ENCODE measurements around the gene OLAH. TPM values are rescaled to one million over a fixed set of nuclear protein-coding genes. Genes with fewer than 3 reads are reported as not detected.

Gene OLAH
- total RNA-seq, 1 donor from 2014 or later: not detected

- no peak for DNase-seq (ENCODE audit: low spot score)
Observed at GRCh38 chr10:15069230-15069629, 25.5 kb downstream of the OLAH start.

DNA sequence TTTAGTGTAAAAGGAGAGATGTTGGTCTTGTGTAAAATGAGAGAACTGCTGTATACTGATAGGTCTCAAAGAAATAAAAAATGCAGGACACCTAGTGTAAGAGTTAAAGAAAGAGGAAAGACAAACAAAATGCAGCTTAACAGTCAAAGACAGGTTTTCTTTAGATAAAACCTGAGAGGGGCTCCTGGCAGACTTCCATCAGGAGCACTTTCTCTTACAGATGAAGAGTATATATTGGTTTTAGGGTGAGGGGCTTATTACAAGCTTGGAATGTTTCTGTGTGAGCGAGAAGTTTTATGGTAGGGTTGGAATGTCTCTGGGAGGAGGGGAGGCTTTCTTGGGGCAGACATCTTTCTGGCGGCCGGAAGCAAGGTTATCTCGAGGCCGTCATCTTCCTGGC, 28.6 kb downstream of the OLAH start:
- no peak for DNase-seq (ENCODE audit: low spot score)

GRCh38 chr10:15075421-15075820, 31.7 kb downstream of the OLAH start:
- no peak for DNase-seq (ENCODE audit: low spot score)

DNA sequence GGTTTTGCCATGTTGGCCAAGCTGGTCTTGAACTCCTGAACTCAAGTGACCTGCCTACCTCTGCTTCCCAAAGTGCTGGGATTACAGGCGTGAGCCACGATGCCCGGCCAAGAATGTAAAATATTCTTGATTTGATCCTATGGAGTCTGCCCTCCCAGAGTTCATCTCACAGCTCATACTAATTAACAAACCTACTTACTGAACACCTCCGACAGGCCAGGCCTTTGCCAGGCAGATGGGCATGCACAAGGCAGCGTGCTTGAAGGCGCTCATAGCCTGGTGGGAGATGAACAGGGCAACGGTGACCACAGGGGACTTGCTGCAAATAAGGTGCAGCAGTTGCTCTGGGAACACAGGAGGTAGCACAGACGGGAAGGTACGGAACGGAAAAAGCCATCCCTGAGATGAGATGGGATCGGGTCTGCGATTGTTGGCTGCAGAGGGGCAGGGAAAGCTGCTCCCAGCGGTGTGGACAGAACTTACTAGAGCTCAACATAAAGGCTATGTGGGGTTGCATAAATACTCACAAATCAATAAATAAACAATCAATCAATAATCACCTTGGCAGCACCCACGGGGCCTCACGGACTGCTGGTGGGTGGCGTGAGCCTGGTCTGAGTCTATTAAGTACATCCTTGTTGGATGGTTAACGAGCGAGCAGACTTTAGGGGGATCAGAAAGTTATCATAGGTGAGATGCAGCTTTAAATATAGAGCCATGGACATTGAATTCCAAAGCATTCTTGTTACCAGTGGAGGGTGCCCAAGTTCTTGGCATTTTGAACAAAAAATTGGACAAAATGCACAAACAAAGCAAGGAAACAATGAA, 40.1 kb downstream of the OLAH start:
- DNase-seq (ENCODE audit: low spot score): no peak

GRCh38 chr10:15084502-15084922, 40.8 kb downstream of the OLAH start:
- DNase-seq (ENCODE audit: low spot score): peak; percentile 81

DNA sequence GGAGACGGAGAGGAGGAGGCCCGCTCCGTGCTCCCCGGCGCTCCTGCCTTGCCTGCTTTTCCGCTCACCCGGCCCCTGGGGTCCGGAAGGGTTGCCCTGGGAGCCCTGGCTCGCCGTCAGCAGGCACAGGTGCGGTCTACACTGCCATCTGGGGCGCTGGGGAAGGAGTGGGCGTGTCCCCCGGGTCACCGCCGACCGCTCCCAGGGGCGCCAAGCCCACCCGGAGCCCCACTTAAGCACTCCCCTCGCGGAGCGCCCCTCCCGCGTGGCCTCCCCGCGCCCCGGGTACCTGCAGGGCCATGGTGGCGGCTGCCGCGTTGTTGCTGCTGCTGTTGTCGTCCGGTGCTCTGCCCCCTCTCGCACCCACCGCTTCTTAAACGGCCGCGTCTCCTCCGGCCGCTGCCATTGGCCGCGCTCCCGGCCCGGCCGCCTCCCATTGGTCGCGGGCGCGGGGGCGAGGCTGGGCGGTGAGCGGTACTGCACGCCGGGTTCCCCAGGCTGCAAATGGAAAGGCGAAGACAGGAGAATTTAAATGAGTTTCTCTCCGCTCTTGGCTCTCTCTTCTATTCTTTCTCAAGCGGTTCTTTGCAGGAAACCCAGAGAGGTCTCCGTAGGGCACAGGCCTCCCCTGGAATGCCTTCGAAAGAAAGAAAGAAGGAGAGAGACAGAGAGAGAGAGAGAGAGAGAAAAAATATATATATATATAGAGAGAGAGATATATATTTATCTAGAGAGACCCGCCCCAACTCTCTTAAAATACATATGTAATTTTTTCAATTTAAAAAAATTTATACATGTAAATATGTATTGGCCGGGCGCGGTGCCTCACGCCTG, 44.9 kb downstream of the OLAH start, which contains the start of gene ACBD7:
TSS of gene ACBD7 (minus strand) at position 349 of the 834 bp plus-strand sequence. CDS start at position 301, 48 bp downstream.
- peak; percentile 72 for DNase-seq (ENCODE audit: low spot score)

DNA sequence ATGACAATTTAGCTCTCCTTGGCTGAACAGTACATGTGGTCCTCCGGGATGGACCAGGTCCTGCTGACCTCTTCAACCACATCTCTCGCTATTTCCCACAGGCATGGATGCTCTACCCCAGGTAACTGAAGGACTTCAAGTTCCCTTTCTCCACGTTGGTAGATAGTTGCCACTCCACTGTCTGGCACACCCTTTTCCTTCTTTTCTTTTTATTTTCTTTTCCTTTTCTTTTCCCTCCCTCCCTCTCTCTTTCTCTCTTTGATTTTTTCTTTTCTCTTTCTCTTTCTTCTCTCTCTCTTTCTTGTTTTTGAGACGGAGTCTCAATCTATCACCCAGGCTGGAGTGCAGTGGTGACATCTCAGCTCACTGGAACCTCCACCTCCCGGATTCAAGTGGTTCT, 47.7 kb downstream of the OLAH start:
- no peak for DNase-seq (ENCODE audit: low spot score)

- DNase-seq (ENCODE audit: low spot score): no peak
Observed at GRCh38 chr10:15092855-15093408, 49.2 kb downstream of the OLAH start.

DNA sequence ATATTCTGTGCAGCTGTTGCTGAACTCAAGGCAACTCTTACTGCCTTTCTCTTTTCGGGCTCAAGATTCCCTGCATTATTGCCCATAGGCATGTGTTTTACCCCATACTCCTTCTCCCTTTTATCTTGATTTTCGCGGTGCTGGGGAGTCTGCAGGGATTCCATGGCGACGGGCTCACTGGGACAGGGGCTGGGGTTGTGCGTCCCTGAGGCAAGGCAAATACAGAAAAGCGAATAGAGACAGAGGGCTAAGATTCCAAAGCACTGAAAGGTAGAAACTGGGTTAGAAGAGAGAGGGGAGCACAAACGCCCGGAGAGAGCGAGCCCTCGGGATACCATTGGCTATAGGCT, 52.9 kb downstream of the OLAH start:
- DNase-seq (ENCODE audit: low spot score): no peak

- DNase-seq (ENCODE audit: low spot score): peak; percentile 97
Observed at GRCh38 chr10:15097011-15097812, 53.5 kb downstream of the OLAH start, which contains the start of gene RPP38. Gene RPP38 (plus strand): TSS chr10:15097355. CDS start chr10:15103315, 5,960 bp downstream.

- no peak for DNase-seq (ENCODE audit: low spot score)
Observed at GRCh38 chr10:15099886-15100285, 56.1 kb downstream of the OLAH start.

GRCh38 chr10:15103513-15103912, 59.8 kb downstream of the OLAH start:
- DNase-seq (ENCODE audit: low spot score): no peak

DNA sequence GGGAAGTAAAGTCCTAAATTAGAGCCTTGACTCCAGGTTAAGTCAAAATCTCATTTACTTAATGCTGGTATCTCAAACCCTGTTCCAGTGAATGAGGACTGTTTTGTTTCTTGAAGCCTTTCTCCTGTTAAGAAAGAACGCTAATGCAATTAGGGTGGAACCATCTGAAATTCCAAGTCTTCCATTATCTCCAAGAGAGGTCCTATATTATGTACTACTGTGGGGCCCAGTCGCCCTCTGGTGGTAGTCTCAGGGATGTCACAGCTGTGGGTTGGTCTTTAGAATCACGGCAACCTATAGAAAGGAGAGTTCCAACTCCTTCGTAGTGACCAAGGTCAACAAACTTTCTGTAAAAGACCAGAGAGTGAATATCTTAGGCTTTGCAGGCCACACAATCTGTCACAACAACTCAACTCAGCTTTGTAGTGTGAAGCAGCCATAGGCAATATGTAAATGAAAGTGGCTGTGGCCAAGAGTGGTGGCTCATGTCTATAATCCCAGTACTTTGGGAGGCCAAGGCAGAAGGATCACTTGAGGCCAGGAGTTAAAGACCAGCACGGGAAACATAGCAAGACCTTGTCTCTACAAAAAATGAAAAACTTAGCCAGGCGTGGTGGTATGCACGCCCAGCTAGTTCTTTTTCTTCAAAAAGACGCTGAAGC, 62.7 kb downstream of the OLAH start:
- DNase-seq (ENCODE audit: low spot score): peak; percentile 72

DNA sequence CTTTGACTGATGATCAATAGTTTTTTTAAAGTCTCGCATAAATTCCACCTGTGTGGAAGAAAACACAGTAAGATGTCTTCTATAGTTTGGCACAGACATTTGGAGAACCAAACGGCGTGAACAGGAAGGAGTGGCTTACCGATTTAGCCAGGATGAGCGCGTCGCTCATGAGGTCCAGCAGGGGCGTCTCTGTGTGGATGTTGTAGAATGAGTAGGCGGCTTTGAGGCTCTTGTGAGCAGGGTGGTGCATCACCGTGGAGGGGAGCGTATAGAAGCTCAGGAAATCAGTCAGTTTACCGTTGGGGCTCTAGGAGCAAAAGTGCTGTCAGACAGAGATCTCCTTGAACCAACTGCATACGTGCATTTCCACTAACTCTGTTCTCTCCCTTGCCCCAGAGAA, 68.9 kb downstream of the OLAH start:
- DNase-seq (ENCODE audit: low spot score): no peak

DNA sequence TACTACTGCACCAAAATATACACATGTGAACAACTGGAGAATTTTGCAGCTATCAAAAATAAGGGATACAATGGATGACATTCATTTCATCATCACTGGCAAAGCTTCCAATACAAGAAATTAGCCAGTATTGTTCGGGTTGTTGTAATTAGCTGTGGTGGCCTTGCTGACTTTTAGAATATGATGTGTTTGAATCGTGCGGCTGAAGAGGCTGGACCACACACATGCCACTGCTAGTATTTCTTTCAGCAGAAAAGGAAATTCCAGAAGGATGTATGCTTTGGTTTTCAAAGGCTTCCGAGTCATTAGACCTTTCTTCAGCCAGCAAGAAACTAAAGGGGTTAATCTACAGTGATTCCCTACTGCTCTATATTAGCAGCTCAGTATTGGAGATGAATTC, 70.0 kb downstream of the OLAH start:
- DNase-seq (ENCODE audit: low spot score): no peak

GRCh38 chr10:15116225-15116624, 72.5 kb downstream of the OLAH start:
- no peak for DNase-seq (ENCODE audit: low spot score)

DNA sequence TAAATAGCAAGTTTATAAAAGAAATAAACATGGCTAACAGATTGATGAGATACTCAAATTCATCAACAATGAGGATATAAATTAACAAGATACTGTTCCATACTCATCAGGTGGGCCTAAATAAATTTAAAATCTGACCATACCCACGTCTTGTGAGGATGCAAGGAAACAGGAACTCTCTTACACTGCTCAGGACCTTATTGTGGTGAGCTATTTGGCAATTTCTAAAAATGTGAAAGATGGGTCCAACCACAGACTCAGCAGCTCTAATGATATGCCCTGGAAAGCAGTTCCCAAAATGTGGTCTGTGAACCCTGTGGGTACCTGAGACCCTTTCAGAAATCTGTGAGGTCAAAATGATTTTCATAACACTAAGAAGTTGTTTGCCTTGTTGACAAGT, 74.9 kb downstream of the OLAH start:
- DNase-seq (ENCODE audit: low spot score): no peak

GRCh38 chr10:15120523-15120922, 76.8 kb downstream of the OLAH start:
- no peak for DNase-seq (ENCODE audit: low spot score)

DNA sequence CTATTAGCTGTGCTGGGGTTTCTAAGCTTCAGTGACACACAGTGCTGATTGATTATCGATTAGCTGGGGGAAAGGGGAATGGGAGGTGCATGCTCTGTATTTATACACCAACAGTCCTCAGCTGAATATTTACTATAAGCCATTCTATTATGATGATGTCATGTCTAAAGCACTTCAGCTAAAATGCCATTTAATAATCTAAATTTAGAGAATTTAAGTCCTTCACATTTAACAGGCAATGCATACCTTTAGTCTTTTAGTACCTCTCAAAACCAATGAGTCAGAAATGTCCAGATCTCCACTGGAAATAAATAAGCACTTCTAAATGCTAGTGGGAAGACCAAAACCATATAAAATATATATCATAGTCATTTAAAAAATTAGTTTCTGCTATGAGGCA, 78.0 kb downstream of the OLAH start:
- DNase-seq (ENCODE audit: low spot score): no peak

- DNase-seq (ENCODE audit: low spot score): no peak
Observed at GRCh38 chr10:15122477-15123030, 78.8 kb downstream of the OLAH start.
